GM10847 (cell line): ENCODE data around the gene CNTD1.

Experiments
- POLR2A ChIP-seq: IDR thresholded peaks from 2 replicates; pipeline ENCODE4 v1.6.1; 2011; ENCODE audit not compliant: insufficient read length; ENCODE audit errors: extremely low read depth

CNTD1 gene

GRCh38 chr17:42774066-42774745, 24.5 kb upstream of the CNTD1 start:
- no peak for TF ChIP-seq POLR2A

DNA sequence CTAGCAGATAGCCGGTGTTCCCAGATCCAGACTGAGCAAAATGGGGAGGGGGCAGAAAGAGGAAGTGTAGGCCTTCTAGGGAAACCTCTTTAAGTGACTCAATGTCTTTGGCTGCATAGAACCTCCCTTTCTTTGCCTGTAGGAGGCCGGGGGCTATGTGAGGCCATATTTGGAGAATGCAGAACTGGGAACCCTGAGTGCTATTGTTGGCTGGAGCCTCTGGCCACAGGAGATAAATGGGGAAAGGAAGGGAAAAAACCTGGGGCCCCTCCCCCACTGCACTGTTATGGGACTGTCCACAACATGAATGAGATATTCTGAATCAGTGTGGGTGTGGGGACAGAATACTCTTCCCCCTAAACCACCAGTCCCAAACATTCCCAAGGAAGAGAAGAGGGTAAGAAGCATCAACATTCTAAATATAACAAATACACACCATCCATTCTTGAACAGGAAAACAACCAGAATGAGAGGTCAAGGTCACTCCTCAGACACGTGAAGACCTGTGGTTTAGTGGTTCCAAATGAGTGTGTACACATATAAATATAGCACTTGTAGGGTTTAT, 23.0 kb upstream of the CNTD1 start:
- TF ChIP-seq POLR2A: no peak

DNA sequence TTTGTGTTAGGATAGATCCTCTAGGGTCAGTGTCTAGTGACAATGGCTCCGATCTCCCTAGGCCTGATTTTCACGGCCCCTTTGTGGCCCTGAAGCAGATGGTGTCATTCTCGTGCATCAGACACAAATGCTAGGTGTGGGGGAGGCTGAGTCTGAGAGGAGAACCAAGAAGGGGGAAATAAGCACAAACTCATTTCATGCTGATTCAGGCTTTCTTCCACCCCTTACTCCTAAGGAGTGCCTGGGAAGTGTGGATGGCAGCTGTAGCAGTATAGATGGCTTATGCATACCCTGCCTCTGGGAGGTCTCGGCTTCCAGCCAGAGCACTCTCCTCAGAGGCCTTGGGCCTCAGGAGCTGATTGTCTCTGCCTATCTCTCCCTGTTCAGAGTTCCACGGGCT, 20.1 kb upstream of the CNTD1 start:
- TF ChIP-seq POLR2A: no peak

DNA sequence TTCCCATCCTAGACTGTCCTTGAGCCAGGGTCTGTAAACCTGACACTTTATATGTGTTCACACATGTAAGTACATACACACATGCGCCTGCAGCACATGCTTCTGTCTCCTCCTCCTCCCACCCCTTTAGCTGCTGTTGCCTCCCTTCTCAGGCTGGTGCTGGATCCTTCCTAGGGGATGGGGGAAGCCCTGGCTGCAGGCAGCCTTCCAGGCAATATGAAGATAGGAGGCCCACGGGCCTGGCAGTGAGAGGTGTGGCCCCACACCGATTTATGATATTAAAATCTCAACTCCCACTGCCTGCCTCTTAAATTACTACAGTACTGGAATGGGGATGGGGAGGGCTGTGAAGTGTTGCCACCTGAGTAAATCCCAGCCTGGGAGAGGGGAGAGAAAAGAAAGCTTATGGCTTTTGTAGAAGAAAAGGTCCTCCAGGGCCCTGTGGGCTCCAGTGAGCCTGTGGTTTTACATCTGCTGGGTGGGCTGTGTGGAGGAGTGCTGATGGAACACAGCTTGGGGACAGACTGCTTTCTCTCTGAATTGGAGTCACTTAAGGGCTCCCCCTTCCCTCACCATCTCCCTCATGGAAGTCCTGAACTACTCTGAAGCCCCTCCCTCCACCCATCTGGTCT, 19.2 kb upstream of the CNTD1 start:
- TF ChIP-seq POLR2A: no peak

DNA sequence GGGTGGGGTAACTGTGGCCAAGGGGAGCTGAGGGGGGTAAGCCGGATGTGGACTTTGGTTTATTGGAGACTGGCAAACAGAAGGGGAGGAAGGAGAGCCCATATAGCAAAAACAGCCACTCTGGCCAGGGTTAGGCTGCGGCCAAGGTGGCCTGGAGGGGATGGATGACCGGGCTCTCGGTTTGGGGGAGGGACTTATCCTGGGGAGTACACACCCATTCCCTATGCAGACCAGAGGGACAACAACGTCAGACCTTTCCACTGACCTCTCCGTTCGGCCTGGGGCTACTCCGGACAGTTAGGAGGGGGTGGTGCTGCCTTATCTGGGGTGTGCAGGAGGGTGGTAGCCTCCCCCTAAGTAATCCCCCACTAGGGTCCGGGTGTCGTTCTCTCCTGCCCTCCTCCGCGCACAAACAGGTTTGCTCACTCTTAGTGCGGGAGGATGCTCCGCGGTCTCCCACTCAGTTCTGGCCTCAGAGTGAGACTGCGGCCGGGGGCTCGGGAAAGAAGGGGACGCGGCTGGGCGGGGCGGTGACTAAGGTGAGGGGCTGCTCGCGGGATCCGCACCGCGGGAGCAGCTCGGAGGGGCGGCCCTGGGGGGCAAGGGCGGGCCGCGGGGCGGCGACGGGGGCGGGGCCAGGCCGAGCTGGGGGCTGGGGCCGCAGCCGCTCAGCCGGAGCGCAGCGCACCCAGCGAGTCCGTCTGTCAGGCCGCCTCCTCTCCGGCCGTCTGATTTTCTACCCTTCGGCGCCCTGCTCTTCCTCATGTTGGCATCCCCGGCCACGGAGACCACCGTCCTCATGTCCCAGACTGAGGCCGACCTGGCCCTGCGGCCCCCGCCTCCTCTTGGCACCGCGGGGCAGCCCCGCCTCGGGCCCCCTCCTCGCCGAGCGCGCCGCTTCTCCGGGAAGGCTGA, 18.5 kb upstream of the CNTD1 start, which contains the start of gene WNK4:
WNK4 (plus strand) TSS at position 675 of the 915 bp plus-strand sequence; CDS start at position 764, 89 bp downstream.
- no peak for TF ChIP-seq POLR2A

- no peak for TF ChIP-seq POLR2A
Measured at GRCh38 chr17:42780851-42781638, 17.6 kb upstream of the CNTD1 start.

GRCh38 chr17:42781639-42782165, 17.0 kb upstream of the CNTD1 start:
- TF ChIP-seq POLR2A: no peak

DNA sequence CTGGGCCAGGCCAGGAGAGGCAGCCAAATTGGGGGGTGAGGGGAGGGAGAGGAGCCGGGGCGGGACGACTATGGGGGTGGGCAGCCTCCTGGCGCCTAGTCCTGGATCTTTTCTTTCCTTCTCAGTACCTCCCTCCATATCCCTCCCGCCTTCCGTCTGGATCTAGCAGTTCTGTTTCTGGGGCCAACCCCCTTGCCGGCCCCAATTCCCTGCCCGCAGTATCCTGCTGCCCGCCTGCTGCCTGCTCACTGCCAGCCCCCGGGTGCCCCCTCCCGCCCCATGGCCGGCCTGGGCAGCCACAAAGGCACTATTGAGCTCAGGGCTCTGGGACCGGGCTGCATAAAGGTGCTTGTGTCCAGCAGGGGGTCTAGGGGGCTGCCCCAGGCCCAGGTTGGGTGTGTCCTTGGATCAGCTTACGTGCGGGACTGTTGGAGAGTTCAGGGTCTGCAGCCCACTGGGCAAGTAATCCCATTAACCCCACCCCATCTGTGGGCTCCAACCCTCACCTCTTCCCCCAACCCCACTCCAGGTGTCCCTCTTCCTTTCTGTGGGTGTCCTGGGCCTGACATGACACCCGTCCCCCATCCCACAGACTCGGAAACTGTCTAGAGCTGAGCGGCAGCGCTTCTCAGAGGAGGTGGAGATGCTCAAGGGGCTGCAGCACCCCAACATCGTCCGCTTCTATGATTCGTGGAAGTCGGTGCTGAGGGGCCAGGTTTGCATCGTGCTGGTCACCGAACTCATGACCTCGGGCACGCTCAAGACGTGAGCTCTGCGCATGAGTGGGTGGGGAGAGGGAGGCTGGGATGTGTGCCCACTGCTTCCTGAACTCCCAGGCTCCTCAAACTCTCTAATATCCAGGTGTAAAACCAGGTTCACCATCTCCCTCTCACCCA, 16.2 kb upstream of the CNTD1 start:
- TF ChIP-seq POLR2A: no peak

DNA sequence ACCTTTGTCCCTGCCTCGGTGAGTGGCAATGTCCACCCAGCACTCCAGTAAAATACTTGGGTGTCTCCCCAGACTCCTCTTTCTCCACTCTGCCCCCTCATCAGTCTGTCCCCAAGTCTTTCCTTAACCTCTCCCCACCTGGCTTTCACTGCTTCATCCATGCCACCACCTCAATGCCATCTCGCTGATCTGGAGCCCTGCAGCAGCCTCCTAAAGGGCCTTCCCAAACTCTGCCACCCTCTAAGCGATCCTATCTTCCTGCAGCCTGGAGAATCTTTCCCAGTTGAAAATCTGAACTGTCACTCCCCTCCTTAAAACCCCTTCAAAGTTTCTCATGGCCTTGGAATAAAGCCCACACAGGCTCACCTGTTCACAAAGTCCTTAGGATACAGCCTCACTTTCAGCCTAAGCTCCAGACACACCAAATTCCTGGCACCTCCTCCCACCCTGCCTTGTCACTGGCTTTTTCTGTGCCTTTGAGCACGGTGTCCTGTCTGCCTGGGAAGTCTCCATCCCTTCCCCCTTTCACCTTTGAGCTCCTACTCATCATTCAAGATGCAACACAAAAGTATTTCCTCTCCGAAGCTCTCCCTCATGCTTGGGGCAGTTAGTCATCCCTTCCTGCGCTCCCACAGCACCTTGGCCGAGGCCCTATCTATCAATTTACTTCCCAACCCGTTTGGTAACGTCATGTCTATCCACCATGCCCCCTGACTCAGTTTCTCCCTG, 15.4 kb upstream of the CNTD1 start:
- no peak for TF ChIP-seq POLR2A

DNA sequence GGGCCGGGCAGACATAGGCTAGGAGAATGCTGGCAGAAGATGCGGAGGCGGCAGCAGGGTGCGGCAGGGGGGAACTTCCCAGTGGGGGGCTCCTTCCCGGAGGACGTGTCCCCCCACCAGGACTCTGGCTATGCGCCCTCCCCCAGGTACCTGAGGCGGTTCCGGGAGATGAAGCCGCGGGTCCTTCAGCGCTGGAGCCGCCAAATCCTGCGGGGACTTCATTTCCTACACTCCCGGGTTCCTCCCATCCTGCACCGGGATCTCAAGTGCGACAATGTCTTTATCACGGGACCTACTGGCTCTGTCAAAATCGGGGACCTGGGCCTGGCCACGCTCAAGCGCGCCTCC, 14.9 kb upstream of the CNTD1 start:
- no peak for TF ChIP-seq POLR2A

DNA sequence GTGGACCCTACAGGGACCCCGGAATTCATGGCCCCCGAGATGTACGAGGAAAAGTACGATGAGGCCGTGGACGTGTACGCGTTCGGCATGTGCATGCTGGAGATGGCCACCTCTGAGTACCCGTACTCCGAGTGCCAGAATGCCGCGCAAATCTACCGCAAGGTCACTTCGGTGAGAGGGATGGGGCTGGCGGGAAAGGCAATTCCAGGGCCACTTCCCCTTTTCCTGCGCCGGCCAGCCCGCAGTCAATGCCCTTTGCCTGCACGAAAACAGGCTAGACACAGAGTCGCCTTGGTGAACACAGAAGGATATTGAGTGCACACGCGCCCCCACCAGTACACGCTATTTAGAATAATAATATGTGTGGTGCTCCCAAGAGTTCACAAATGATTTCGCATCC, 14.3 kb upstream of the CNTD1 start:
- TF ChIP-seq POLR2A: no peak

DNA sequence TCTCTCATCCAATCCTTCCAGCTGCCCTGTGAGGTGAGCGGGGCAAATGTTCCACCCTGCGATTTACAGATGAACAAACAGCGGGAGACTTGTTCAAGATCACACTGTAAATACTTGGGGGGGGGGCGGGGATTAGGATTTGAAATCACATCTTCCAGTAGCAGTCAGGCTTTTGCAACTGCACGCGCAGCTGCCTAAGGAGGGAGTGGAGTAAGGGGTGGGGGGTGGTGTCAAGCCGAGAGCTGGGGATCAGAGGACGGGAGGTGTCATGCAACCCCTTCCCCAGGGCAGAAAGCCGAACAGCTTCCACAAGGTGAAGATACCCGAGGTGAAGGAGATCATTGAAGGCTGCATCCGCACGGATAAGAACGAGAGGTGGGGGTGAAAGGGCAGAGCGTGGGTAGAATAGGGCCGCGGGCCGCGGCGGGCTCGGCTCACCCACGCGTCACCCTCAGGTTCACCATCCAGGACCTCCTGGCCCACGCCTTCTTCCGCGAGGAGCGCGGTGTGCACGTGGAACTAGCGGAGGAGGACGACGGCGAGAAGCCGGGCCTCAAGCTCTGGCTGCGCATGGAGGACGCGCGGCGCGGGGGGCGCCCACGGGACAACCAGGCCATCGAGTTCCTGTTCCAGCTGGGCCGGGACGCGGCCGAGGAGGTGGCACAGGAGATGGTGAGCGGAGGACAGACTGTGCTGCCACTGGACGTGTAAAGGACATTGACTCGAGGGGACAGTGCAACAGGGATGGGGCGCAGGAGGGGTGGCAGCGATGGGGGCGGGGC, 13.7 kb upstream of the CNTD1 start:
- TF ChIP-seq POLR2A: no peak
